ENCODE measurements around the gene EGF. TPM values are rescaled to one million over a fixed set of nuclear protein-coding genes. Genes with fewer than 3 reads are reported as not detected.
A peak's percentile ranks its signal among the peaks of the same experiment; 100 is the strongest.

EGF gene
- total RNA-seq, 4 donors from 2014 or later, result 0.09 to 0.12 TPM; not detected in 2

DNA sequence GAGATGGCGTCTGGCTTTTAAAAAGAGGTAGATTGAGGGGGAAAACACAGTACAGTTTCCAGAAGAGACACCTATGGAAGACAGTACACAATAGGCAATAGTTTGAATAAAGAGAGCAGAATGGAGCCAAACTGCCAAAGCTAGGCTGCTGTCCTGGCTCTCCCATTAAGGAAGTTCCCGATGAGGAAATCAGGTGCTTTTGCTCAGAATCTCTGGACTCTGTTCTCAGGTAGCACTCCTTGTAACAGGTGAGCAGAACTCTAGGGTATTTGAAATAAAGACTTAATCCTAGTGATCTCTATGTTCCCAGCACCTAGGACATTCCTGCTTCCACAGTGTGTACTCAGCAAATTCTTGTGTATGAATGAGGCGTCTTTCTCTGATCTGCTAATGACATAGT lies 1.6 kb downstream of the EGF start:
- TF ChIP-seq, protein P1, sequence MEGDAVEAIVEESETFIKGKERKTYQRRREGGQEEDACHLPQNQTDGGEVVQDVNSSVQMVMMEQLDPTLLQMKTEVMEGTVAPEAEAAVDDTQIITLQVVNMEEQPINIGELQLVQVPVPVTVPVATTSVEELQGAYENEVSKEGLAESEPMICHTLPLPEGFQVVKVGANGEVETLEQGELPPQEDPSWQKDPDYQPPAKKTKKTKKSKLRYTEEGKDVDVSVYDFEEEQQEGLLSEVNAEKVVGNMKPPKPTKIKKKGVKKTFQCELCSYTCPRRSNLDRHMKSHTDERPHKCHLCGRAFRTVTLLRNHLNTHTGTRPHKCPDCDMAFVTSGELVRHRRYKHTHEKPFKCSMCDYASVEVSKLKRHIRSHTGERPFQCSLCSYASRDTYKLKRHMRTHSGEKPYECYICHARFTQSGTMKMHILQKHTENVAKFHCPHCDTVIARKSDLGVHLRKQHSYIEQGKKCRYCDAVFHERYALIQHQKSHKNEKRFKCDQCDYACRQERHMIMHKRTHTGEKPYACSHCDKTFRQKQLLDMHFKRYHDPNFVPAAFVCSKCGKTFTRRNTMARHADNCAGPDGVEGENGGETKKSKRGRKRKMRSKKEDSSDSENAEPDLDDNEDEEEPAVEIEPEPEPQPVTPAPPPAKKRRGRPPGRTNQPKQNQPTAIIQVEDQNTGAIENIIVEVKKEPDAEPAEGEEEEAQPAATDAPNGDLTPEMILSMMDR (IDR thresholded peaks at IDR 0.05), result no peak
- DNase-seq (ENCODE audit: low spot score) (no peak), ATAC-seq (ENCODE audit: low FRiP score) (no peak)

DNA sequence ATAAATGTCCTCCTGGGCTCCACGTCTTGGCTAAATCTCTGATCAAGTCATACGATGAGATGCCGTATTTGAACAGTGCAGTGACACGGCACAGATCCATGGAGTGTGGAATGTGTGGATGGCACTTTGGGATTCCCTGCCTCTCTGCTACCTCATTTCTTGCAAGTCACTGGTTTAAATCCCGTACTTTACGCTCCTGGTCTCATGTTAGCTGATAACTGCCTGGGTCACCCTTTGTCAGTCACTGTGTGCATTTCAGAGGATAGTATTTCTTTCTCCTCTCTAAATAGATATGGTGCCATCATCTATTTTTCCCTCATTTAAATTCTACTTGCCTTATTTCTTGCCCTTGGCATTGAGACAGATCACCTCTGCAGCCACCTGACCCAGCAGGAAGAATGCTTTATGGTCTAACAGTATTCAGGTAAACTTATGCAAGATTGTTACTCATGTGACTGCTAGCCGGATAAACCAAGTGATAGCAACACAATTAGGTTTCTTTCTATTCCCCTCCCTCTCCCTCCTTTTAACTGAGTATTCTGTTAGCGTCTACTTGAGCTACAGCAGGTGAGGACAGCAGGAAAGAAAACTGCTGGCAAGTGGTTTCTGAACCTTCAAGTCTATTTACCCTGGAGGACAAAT lies 2.8 kb downstream of the EGF start:
- DNase-seq (ENCODE audit: low spot score), result no peak
- TF ChIP-seq, protein P1 (IDR thresholded peaks at IDR 0.05), result no peak
- ATAC-seq (ENCODE audit: low FRiP score), result no peak

DNA sequence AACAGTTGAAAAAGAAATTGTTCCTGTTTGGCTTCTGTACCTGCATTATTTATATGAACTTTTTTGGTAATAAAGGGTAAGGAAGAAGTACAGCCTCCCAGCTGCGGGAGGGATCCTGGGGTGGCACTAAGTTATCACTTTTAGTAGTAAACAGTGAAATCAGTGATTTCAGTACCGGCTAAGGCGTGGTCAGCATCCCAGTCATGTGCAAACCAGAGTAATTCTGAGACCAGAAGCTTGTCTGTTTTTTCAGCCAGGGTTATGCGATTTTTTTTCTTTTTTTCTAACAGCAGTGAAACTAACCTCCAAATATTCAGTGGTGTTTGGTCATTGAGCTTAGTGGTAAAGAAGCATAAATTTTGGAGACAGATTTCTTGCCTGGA lies 3.3 kb downstream of the EGF start:
- DNase-seq (ENCODE audit: low spot score), result no peak

DNA sequence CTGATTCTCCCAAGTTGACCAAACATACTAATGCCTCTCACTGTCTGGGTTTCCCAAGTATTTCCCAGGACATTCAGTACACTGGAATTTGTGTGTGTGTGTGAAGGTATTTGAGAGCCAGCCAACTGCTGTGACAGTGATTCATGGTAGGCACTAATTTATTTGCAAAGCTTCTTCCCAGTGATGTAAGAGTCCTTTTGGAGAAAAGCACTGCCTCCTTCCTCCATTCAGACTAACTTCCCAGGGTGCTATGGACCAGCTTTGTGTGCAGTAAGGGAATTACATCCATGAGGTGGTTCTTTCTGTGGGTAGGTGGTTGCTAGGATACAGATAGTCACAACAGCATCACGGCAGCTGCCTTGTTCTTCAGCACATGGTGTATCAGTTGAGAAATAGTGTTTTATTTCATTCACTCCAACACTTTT lies 8.7 kb downstream of the EGF start:
- TF ChIP-seq, protein P1 (IDR thresholded peaks at IDR 0.05), result no peak
- DNase-seq (ENCODE audit: low spot score) (no peak), ATAC-seq (ENCODE audit: low FRiP score) (peak; percentile 66)

More for the DNA sequence above, 3.3 kb downstream of the EGF start:
- no peak for ATAC-seq (ENCODE audit: low FRiP score)
- TF ChIP-seq, protein P1 (IDR thresholded peaks at IDR 0.05), result no peak

DNA sequence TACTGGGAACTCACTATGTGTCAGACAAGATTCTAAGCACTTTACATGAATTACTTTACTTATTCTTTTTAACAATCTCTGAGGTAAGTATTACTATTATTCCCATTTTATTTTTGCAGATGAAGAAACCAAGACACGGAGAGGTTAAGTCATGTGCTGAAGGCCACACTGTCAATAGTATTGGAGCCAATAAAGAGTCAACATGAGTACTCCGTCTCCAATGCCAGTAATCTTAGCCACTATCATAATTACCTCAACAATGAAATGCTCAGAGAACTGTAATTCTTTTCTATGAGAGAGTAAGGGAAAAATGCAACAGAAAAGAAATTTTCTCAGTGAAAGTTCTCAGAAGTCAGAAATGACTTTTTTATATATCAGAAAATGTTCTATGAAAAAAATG lies 12.7 kb downstream of the EGF start:
- no peak for DNase-seq (ENCODE audit: low spot score)
- TF ChIP-seq, protein P1 (IDR thresholded peaks at IDR 0.05), result no peak
- ATAC-seq (ENCODE audit: low FRiP score), result no peak

DNA sequence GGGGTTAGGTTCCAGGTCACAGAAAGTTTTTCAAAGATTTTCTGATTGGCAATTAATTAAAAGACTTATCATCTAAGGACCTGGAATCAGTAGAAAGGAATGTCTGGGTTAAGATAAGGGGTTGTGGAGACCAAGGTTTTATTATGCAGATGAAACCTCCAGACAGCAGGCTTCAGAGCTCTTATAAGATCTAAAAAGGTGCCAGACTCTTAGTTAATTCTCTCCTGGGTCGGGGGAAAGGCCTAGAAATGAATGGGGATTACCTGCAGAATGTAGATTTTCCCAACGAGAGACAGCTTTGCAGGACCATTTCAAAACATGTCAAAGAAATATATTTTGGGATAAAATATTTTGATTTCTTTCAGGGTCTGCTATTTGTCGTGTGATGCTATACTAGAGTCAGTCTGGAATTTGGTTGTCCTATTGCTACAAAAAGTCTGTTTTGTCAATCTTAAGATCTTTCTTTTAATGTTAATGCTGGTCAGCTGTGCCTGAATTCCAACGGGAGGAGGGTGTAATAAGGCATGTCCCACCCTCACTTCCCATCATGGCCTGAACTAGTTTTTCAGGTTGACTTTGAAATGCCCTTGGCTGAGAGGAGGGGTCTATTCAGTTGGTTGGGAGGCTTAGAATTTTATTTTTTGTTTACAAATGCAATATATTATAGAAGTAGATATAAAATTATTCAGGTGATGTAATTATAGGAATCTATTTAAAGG lies 15.8 kb downstream of the EGF start:
- no peak for DNase-seq (ENCODE audit: low spot score)
- TF ChIP-seq, protein P1 (IDR thresholded peaks at IDR 0.05), result no peak
- ATAC-seq (ENCODE audit: low FRiP score), result no peak

DNA sequence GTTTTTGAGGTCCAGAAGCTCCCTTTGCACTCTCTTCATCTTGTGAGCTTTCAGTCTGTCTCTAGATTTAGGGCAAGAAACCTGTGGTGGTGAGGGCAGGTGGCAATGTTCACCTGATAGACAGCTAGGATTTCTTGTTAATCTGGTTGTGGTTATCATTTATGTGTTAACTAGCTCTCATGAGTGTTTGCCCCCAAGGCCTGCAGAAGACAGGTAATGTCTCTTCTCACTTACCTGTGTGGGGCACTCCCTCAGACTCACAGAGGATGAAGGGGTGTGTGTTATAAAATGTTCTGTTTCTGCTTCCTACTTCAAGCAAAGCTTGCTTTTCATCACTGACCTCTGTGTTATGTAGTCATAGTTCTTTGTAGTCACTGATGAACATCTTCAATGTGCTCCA lies 17.8 kb downstream of the EGF start:
- ATAC-seq (ENCODE audit: low FRiP score) (no peak), DNase-seq (ENCODE audit: low spot score) (no peak)
- TF ChIP-seq, protein P1 (IDR thresholded peaks at IDR 0.05), result no peak
